Activated CD4-positive, alpha-beta memory T cell treated with anti-CD3 and anti-CD28 coated beads for 36 hours (primary cell): ENCODE measurements around the gene CRACDL. TPM values are rescaled to one million over a fixed set of nuclear protein-coding genes. Genes with fewer than 3 reads are reported as not detected.

ENCODE experiments used
- CTCF ChIA-PET: fragments of 350-600 bp; sonication (Branson Sonifier 250); formaldehyde crosslinking; loops from one replicate; lab custom pipeline; 2021; ENCODE audit warnings: antibody characterized with exemption, inconsistent platforms; lab: Charles Lee
- POLR2A ChIA-PET: fragments of 350-600 bp; sonication (Branson Sonifier 250); formaldehyde crosslinking; loops from one replicate; lab custom pipeline; 2021; ENCODE audit warnings: antibody characterized with exemption; lab: Charles Lee
- DNase-seq: peaks from one replicate; pipeline ENCODE4 v3.0.0-alpha.2; 2020
- H3K27ac Mint-ChIP-seq: one replicate; pipeline ENCODE4 v1.8.0; 2021; ENCODE audit warnings: mixed read lengths
- H3K27me3 Mint-ChIP-seq: one replicate; pipeline ENCODE4 v1.8.0; 2021; ENCODE audit warnings: mixed read lengths
- H3K36me3 Mint-ChIP-seq: one replicate; pipeline ENCODE4 v1.8.0; 2021; ENCODE audit warnings: mixed read lengths
- H3K4me1 Mint-ChIP-seq: one replicate; pipeline ENCODE4 v1.8.0; 2021; ENCODE audit warnings: low read depth, mixed read lengths
- H3K4me3 Mint-ChIP-seq: one replicate; pipeline ENCODE4 v1.8.0; 2021; ENCODE audit warnings: mild to moderate bottlenecking, mixed read lengths
- H3K9me3 Mint-ChIP-seq: one replicate; pipeline ENCODE4 v1.8.0; 2021; ENCODE audit warnings: mixed read lengths
- intact Hi-C: fragments of 100-400 bp; cut with micrococcal nuclease; formaldehyde crosslinking; loops from one replicate; pipeline ENCODE4 v1.15.1; 2023
- total RNA-seq, 2 experiments: library from RNA; stranded (reverse); gene quantifications; one replicate each; pipeline ENCODE4 v1.2.3, GENCODE V29; 2021

CRACDL gene
- total RNA-seq, 2 experiments from 2014 or later, result 0.12 to 0.31 TPM

DNA sequence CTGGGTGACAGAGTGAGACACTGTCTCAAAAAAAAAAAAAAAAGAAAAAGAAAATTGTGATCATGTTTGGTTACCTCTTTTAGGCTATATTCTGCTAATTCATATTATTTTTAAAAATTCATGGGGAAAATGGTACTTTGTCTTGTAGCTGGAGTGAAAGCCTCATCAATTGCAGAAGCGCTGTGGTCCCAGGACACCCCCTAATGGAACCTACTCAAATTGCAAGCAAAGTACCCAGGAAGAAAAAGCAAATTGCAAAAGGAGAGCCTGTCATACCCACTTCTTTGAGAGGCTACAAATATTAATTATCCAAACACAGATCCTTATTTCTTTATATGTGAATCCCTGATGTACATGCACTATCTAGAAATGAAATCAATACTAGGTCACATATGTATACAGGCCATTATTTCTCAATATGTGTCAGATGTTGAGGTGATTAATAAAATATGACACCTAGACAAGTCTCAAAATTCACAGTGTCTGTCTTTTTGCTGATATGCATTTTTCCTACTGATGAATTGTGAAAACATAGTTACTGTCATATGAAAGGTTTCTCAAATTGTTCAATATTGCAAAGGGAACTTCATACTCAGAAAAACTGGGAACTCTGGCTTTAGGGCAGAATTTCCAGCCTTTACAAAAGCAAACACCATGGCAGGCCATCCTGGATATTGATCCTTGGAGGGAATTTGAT lies 12.6 kb downstream of the CRACDL start:
- H3K27me3 Mint-ChIP-seq, result peaks cover 21% of the 10 kb centered on the region
- intact Hi-C loops, result no loop called here
- no peak overlapping the region for H3K4me3 Mint-ChIP-seq
- no peaks in the 10 kb centered on the region for H3K9me3 Mint-ChIP-seq
- ChIA-PET POLR2A (no interaction called here), CTCF (interaction anchor here (0.7 kb wide), 1 partner anchor 250 kb away, joined by 3 read pairs; no protein-coding TSS in a partner anchor)
- no peaks in the 10 kb centered on the region for H3K4me1 Mint-ChIP-seq
- H3K27ac Mint-ChIP-seq, result no peak overlapping the region
- H3K36me3 Mint-ChIP-seq, result no peaks in the 10 kb centered on the region
- DNase-seq, result no peak

DNA sequence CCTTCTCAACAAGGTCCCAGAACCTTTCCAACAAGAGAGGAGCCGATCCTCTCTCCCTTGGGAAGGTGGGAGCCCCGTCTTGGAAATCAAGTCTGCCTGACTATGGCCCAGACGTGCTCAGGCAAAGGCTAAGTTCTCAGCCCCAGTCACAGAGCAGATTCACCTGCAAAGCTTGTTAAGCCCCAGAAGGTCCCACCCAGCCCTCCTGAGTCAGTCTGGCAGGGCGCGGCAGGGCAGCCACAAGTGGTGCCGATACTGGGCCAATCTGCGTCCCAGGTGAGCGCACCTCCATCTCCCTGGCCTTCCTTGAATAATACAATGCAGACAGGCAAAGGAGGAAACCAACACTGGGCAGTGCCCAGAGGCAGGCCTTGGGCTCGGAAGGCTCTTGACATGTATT lies 15.0 kb downstream of the CRACDL start:
- ChIA-PET CTCF (no interaction called here), POLR2A (no interaction called here)
- Mint-ChIP-seq H3K27ac (no peak overlapping the region), H3K4me1 (no peaks in the 10 kb centered on the region), H3K36me3 (no peaks in the 10 kb centered on the region), H3K9me3 (no peaks in the 10 kb centered on the region), H3K4me3 (no peak overlapping the region), H3K27me3 (peaks cover 19% of the 10 kb centered on the region)
- DNase-seq, result no peak
- intact Hi-C loops, result no loop called here

DNA sequence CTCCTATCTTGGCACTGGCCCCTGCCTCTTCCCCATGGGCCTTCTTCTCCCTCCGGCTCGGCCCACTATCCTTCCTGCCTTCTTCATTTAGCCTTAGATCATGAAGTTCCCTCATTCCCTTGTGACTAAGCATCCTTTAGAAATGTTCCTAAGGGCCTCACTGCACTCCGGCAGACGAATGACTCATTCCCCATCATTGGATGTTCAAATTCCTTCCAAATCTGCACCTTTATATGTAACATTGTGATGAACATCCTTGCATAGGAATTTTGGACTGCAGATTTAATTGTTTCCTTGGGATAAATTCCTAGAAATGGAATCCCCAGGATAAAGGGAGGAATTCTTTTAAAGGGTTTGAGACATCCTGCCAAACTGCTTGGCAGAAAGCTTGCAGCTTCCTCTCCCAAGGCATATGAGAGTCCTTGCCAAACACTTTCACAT lies 19.0 kb downstream of the CRACDL start:
- Mint-ChIP-seq H3K27ac (no peak overlapping the region), H3K4me1 (peaks cover under 1% of the 10 kb centered on the region), H3K36me3 (no peaks in the 10 kb centered on the region), H3K27me3 (peaks cover 27% of the 10 kb centered on the region), H3K4me3 (no peak overlapping the region), H3K9me3 (no peaks in the 10 kb centered on the region)
- ChIA-PET POLR2A (no interaction called here), CTCF (no interaction called here)
- no peak for DNase-seq
- intact Hi-C loops, result no loop called here

DNA sequence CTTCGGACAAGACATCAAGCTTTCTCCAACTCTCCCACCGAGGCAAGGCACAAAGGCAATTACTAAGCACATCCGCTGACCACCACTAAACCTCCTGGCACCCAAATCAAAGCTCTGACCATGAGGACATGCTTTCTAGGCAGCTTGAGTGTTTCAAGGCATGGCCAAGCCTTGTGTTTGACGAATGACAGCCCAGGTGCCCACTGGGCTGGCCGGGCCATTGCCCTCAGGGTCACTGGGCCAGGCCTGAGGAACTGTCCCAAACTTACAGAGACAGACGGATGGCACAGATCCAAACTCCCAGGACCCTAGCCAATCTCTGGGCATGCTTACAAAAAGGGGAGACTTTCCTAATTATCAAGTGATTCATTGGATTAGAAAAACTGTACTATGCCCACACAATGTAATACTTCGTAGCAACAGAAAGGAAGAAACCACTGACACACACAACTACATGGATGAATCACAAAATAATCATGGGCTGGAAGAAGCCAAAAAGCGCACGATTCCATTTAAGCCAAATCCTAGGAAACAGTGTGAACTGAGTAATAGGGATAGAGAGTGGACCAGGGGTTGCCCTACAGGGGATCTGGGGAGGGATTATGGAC lies 20.2 kb downstream of the CRACDL start:
- H3K4me3 Mint-ChIP-seq, result no peak overlapping the region
- no peak for DNase-seq
- ChIA-PET CTCF (no interaction called here), POLR2A (no interaction called here)
- H3K36me3 Mint-ChIP-seq, result no peaks in the 10 kb centered on the region
- no peaks in the 10 kb centered on the region for H3K9me3 Mint-ChIP-seq
- H3K27me3 Mint-ChIP-seq, result peaks cover 24% of the 10 kb centered on the region
- peaks cover 8% of the 10 kb centered on the region for H3K4me1 Mint-ChIP-seq
- intact Hi-C loops, result no loop called here
- no peak overlapping the region for H3K27ac Mint-ChIP-seq

GRCh38 chr2:98914713-98915580 lies 21.1 kb downstream of the CRACDL start:
- Mint-ChIP-seq H3K27ac (no peak overlapping the region), H3K4me1 (peaks cover 8% of the 10 kb centered on the region), H3K36me3 (no peaks in the 10 kb centered on the region), H3K9me3 (no peaks in the 10 kb centered on the region), H3K27me3 (peaks cover 18% of the 10 kb centered on the region), H3K4me3 (no peak overlapping the region)
- no peak for DNase-seq
- CTCF ChIA-PET, result no interaction called here
- POLR2A ChIA-PET, result no interaction called here
- intact Hi-C loops, result no loop called here

GRCh38 chr2:98913916-98914712 lies 21.9 kb downstream of the CRACDL start:
- intact Hi-C loops, result no loop called here
- H3K4me1 Mint-ChIP-seq, result peaks cover 11% of the 10 kb centered on the region
- H3K36me3 Mint-ChIP-seq, result no peaks in the 10 kb centered on the region
- H3K27me3 Mint-ChIP-seq, result peaks cover 18% of the 10 kb centered on the region
- H3K27ac Mint-ChIP-seq, result no peak overlapping the region
- DNase-seq, result no peak
- no peaks in the 10 kb centered on the region for H3K9me3 Mint-ChIP-seq
- POLR2A ChIA-PET, result no interaction called here
- no peak overlapping the region for H3K4me3 Mint-ChIP-seq
- CTCF ChIA-PET, result no interaction called here

- no peak overlapping the region for H3K27ac Mint-ChIP-seq
- no peaks in the 10 kb centered on the region for H3K36me3 Mint-ChIP-seq
- H3K4me3 Mint-ChIP-seq, result no peak overlapping the region
- peaks cover 16% of the 10 kb centered on the region for H3K4me1 Mint-ChIP-seq
- CTCF ChIA-PET, result no interaction called here
- peaks cover 25% of the 10 kb centered on the region for H3K27me3 Mint-ChIP-seq
- H3K9me3 Mint-ChIP-seq, result no peaks in the 10 kb centered on the region
- no peak for DNase-seq
- intact Hi-C loops, result no loop called here
- POLR2A ChIA-PET, result no interaction called here
Measured at GRCh38 chr2:98912957-98913915, 22.8 kb downstream of the CRACDL start.

DNA sequence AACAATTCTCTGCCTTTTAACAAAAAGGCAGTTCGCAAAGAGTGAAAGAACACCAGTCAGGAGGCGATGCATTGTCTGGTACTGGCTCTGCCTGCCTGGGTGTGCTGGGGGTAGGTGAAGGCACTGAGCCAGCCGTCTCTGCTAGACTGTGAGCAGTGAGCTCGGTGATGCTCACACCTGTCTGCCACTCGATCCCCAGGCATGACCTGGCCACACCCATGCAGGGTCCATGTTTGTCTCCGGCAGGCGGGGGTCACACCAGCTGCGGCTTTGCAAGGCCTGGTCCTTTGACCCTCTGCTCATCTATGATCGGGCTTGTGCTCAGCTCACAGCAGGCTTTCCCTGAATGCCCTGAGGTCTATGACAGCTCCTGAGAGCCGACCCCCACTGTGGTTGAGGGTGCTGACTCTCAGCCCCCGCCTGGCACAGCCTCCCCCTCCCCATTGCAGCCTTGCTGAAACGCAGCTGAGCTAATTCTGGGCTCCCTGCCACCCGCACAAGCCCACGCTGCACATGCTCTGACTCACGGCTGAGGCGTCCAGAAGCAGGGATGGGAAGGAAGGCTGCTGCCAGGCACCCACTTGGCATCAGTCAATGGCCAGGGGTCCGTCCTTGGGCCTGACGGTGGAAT lies 23.7 kb downstream of the CRACDL start:
- H3K36me3 Mint-ChIP-seq, result no peaks in the 10 kb centered on the region
- no peak for DNase-seq
- H3K27me3 Mint-ChIP-seq, result peaks cover 30% of the 10 kb centered on the region
- H3K27ac Mint-ChIP-seq, result no peak overlapping the region
- POLR2A ChIA-PET, result no interaction called here
- H3K9me3 Mint-ChIP-seq, result no peaks in the 10 kb centered on the region
- peaks cover 16% of the 10 kb centered on the region for H3K4me1 Mint-ChIP-seq
- CTCF ChIA-PET, result no interaction called here
- intact Hi-C loops, result no loop called here
- no peak overlapping the region for H3K4me3 Mint-ChIP-seq

DNA sequence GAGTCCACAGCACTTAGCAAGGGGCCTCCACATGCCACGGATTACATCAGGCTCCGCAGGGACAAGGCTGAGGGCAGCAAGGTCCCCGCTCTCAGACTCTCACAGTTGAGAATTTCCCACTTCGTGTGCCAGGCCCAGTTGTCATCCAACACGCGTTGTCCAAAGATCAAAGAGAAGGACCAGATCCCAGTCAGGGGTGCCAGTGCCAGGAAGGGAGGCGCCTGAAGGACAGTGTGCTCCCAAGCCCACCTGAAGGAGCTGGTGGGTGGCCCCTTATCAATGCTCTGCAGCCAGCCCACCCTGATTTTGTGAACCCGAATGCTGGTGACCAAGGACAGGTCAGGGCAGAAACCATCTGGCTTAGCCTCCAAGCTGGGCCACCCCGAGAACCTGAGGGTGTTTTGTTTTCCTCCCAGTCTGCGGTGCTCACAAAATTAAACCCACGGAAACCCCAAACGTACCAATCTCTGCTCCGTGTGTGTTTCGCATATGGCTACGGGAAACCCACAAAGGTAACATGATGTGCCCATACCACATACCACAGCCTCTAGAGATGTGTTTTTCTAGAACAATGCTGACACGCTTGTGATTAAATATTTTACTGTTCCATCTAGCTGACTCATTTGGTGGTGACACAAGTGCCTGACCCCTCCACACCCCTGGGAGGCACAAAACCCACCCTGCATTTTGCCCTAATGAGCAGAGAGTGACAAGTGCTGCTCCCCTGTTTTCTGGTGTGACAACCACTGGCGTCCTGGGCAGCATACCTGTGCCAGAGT lies 24.5 kb downstream of the CRACDL start:
- Mint-ChIP-seq H3K36me3 (no peaks in the 10 kb centered on the region), H3K9me3 (no peaks in the 10 kb centered on the region), H3K4me3 (no peak overlapping the region), H3K27me3 (peaks cover 30% of the 10 kb centered on the region), H3K27ac (peak overlapping the region; percentile 1), H3K4me1 (peaks cover 16% of the 10 kb centered on the region)
- intact Hi-C loops, result no loop called here
- DNase-seq, result peak; percentile 32
- CTCF ChIA-PET, result no interaction called here
- POLR2A ChIA-PET, result no interaction called here

GRCh38 chr2:98911126-98911375 lies 25.0 kb downstream of the CRACDL start:
- Mint-ChIP-seq H3K4me1 (peaks cover 16% of the 10 kb centered on the region), H3K9me3 (no peaks in the 10 kb centered on the region), H3K27me3 (peaks cover 30% of the 10 kb centered on the region), H3K4me3 (no peak overlapping the region), H3K27ac (no peak overlapping the region), H3K36me3 (no peaks in the 10 kb centered on the region)
- intact Hi-C loops, result no loop called here
- ChIA-PET POLR2A (no interaction called here), CTCF (interaction anchor here (0.6 kb wide), 1 partner anchor 31 kb away, joined by 3 read pairs; no protein-coding TSS in a partner anchor)
- no peak for DNase-seq
